Stimulated activated CD4-positive, alpha-beta T cell treated with anti-CD3 and anti-CD28 coated beads, Interleukin-15, amount 100 ng/mL, for 48 hours (primary cell): ENCODE measurements around the gene MMS19.
"Not testable (repeated sequence)": the region's sequence is repeated elsewhere in the genome, so short reads cannot be mapped to it uniquely, and the experiment has no call there.

Experiments
- DNase-seq, 2 donors: peaks; one replicate each; pipeline ENCODE4 v3.0.0-alpha.2; 2020; ENCODE audit warnings: low read depth in 2 of 2

Gene MMS19

GRCh38 chr10:97500297-97500575, 2.0 kb upstream of the MMS19 start:
- no peak for DNase-seq

GRCh38 chr10:97499561-97500296, 1.5 kb upstream of the MMS19 start:
- DNase-seq, result peak in 1 of 2 donors; percentile 2

- peak; percentile 7 to 8 for DNase-seq
Measured at GRCh38 chr10:97498841-97499560, 779 bp upstream of the MMS19 start, which contains the start of gene UBTD1. Gene UBTD1 (plus strand): TSS chr10:97498924. CDS start chr10:97499204, 280 bp downstream.

GRCh38 chr10:97497572-97498075, 598 bp downstream of the MMS19 start:
- DNase-seq, result peak; percentile 78 to 79

GRCh38 chr10:97494863-97495506, 3.2 kb downstream of the MMS19 start:
- DNase-seq, result no peak

GRCh38 chr10:97494151-97494550, 4.1 kb downstream of the MMS19 start:
- DNase-seq, result no peak

GRCh38 chr10:97490592-97490991, 7.6 kb downstream of the MMS19 start:
- no peak for DNase-seq

- DNase-seq, result no peak
Measured at GRCh38 chr10:97485647-97486281, 12.5 kb downstream of the MMS19 start.

- no peak for DNase-seq
Measured at GRCh38 chr10:97483921-97484320, 14.3 kb downstream of the MMS19 start.

GRCh38 chr10:97483506-97483905, 14.7 kb downstream of the MMS19 start:
- DNase-seq, result no peak

- no peak for DNase-seq
Measured at GRCh38 chr10:97482381-97482780, 15.8 kb downstream of the MMS19 start.

- no peak for DNase-seq
Measured at GRCh38 chr10:97481071-97481470, 17.2 kb downstream of the MMS19 start.

GRCh38 chr10:97479939-97480338, 18.3 kb downstream of the MMS19 start:
- no peak for DNase-seq

- not testable (repeated sequence) for DNase-seq
Measured at GRCh38 chr10:97479410-97479809, 18.8 kb downstream of the MMS19 start.

GRCh38 chr10:97475936-97476594, 22.2 kb downstream of the MMS19 start:
- DNase-seq, result no peak

GRCh38 chr10:97474918-97475317, 23.3 kb downstream of the MMS19 start:
- DNase-seq, result no peak

GRCh38 chr10:97468781-97469180, 29.4 kb downstream of the MMS19 start:
- not testable (repeated sequence) for DNase-seq

- DNase-seq, result no peak
Measured at GRCh38 chr10:97468162-97468561, 30.1 kb downstream of the MMS19 start.

GRCh38 chr10:97466755-97467154, 31.5 kb downstream of the MMS19 start:
- no peak for DNase-seq

GRCh38 chr10:97465982-97466381, 32.2 kb downstream of the MMS19 start:
- no peak for DNase-seq

GRCh38 chr10:97464226-97464625, 34.0 kb downstream of the MMS19 start:
- no peak for DNase-seq
